ENCODE data around the gene GMPR. TPM values are rescaled to one million over a fixed set of nuclear protein-coding genes. Genes with fewer than 3 reads are reported as not detected.
"Not testable (repeated sequence)": the region's sequence is repeated elsewhere in the genome, so short reads cannot be mapped to it uniquely, and the experiment has no call there.

The GMPR gene
- total RNA-seq, 1 experiment from 2014 or later, result 5.1 TPM

DNA sequence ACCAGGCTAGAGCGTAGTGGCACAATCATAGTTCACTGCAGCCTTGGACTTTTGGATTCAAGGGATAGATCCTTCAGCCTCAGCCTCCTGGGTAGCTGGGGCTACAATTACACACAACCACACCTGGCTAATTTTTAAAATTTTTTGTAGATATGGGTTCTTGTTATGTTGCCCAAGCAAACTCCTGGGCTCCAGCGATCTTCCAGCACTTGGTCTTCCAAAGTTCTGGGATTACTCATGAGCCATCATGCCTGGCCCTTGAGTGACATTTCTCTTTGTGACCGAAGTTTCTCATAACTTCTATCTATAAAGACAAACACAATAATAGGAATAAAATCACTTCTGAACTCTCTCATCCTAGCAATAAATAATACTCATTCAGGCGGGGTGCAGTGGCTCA lies 26.1 kb upstream of the GMPR start:
- no peak for DNase-seq
- no peaks in the 10 kb centered on the region for H3K27me3 ChIP-seq (ENCODE audit: control insufficient read depth, insufficient read depth, low read length)
- H3K4me3 ChIP-seq (ENCODE audit: insufficient read depth, low read depth, low read length), result no peak overlapping the region
- H3K36me3 ChIP-seq (replicated peaks; ENCODE audit: control insufficient read depth, insufficient read depth, low read length), result no peaks in the 10 kb centered on the region

- Histone ChIP-seq H3K36me3 (replicated peaks; ENCODE audit: control insufficient read depth, insufficient read depth, low read length) (no peaks in the 10 kb centered on the region), H3K27me3 (ENCODE audit: control insufficient read depth, insufficient read depth, low read length) (no peaks in the 10 kb centered on the region), H3K4me3 (ENCODE audit: insufficient read depth, low read depth, low read length) (no peak overlapping the region)
- no peak for DNase-seq
These were observed 21.8 kb upstream of the GMPR start for GRCh38 chr6:16216501-16217155.

GRCh38 chr6:16217156-16217721 lies 21.1 kb upstream of the GMPR start:
- H3K36me3 ChIP-seq (replicated peaks; ENCODE audit: control insufficient read depth, insufficient read depth, low read length), result no peaks in the 10 kb centered on the region
- H3K27me3 ChIP-seq (ENCODE audit: control insufficient read depth, insufficient read depth, low read length), result no peaks in the 10 kb centered on the region
- DNase-seq, result no peak
- H3K4me3 ChIP-seq (ENCODE audit: insufficient read depth, low read depth, low read length), result no peak overlapping the region

- Histone ChIP-seq H3K27me3 (ENCODE audit: control insufficient read depth, insufficient read depth, low read length) (no peaks in the 10 kb centered on the region), H3K36me3 (replicated peaks; ENCODE audit: control insufficient read depth, insufficient read depth, low read length) (no peaks in the 10 kb centered on the region), H3K4me3 (ENCODE audit: insufficient read depth, low read depth, low read length) (no peak overlapping the region)
- DNase-seq, result no peak
These were observed 15.6 kb upstream of the GMPR start for GRCh38 chr6:16222826-16223225.

- DNase-seq, result no peak
- Histone ChIP-seq H3K4me3 (ENCODE audit: insufficient read depth, low read depth, low read length) (no peak overlapping the region), H3K27me3 (ENCODE audit: control insufficient read depth, insufficient read depth, low read length) (no peaks in the 10 kb centered on the region), H3K36me3 (replicated peaks; ENCODE audit: control insufficient read depth, insufficient read depth, low read length) (no peaks in the 10 kb centered on the region)
These were observed 15.0 kb upstream of the GMPR start for GRCh38 chr6:16223362-16223761.

DNA sequence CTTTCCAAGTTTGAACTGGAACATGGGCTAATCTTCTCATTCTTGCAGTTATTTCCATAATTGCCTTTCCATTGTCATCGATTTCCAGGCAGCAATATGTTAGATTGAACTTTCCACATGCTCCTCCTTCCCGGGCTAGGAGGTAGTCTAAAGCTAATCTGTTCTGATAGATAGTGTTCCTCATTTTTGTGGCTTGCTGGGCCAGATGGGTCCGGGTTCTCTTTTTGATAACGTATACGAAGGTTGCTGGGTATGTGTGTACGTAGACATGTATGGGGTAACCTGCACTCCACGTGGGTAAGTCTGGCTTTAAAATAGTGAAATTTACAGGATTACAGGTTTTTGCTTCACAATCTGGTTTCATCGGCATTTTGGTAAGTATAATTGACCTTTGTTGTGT lies 14.0 kb upstream of the GMPR start:
- no peak for DNase-seq
- H3K4me3 ChIP-seq (ENCODE audit: insufficient read depth, low read depth, low read length), result no peak overlapping the region
- H3K36me3 ChIP-seq (replicated peaks; ENCODE audit: control insufficient read depth, insufficient read depth, low read length), result no peaks in the 10 kb centered on the region
- 0 out of 2 replicates have a peak, but pooled peaks cover 1% of the 10 kb centered on the region for H3K27me3 ChIP-seq (ENCODE audit: control insufficient read depth, insufficient read depth, low read length)

DNA sequence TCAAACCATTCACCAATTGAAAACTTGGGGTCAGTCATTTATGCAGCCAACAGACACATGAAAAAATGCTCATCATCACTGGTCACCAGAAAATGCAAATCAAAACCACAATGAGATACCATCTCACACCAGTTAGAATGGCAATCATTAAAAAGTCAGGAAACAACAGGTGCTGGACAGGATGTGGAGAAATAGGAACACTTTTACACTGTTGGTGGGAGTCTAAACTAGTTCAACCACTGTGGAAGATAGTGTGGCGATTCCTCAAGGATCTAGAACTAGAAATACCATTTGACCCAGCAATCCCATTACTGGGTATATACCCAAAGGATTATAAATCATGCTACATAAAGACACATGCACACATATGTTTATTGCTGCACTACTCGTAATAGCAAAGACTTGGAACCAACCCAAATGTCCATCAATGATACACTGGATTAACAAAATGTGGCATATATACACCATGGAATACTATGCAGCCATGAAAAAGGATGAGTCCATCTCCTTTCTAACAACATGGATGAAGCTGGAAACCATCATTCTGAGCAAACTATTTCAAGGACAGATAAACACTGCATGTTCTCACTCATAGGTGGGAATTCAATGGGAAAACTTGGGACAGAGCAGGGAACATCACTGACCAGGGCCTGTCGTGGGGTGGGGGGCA lies 13.2 kb upstream of the GMPR start:
- not testable (repeated sequence) for H3K27me3 ChIP-seq (ENCODE audit: control insufficient read depth, insufficient read depth, low read length); H3K36me3 ChIP-seq (replicated peaks; ENCODE audit: control insufficient read depth, insufficient read depth, low read length); H3K4me3 ChIP-seq (ENCODE audit: insufficient read depth, low read depth, low read length); DNase-seq

- DNase-seq, result peak; percentile 51
- H3K27me3 ChIP-seq (ENCODE audit: control insufficient read depth, insufficient read depth, low read length); H3K36me3 ChIP-seq (replicated peaks; ENCODE audit: control insufficient read depth, insufficient read depth, low read length); H3K4me3 ChIP-seq (ENCODE audit: insufficient read depth, low read depth, low read length): not testable (repeated sequence)
These were observed 12.0 kb upstream of the GMPR start for GRCh38 chr6:16226117-16227047.

GRCh38 chr6:16227048-16227562 lies 11.3 kb upstream of the GMPR start:
- peak; percentile 49 for DNase-seq
- Histone ChIP-seq H3K4me3 (ENCODE audit: insufficient read depth, low read depth, low read length) (no peak overlapping the region; the same call in 1 of the 2 replicates), H3K36me3 (replicated peaks; ENCODE audit: control insufficient read depth, insufficient read depth, low read length) (no peaks in the 10 kb centered on the region), H3K27me3 (ENCODE audit: control insufficient read depth, insufficient read depth, low read length) (peaks cover 3% of the 10 kb centered on the region; the same call in 1 of the 2 replicates)

DNA sequence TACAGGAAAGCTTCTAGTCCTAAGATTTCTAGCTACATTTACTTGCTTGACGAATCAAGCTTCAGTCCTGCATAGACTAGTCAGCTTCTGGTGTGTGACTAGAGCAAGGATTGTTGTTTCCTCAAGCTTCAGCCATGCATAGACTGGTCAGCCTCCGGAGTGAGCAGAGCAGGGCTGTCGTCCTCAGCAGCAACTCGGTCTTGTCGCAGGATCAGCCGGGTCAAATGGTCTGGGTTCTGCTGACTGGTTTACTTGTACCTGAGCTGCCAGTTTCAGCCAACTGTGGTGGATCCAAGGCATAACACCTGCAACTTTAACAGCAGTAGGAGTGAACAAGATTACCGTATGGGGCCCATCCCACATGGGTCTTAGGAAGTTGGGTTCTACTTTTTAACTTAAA lies 10.8 kb upstream of the GMPR start:
- H3K4me3 ChIP-seq (ENCODE audit: insufficient read depth, low read depth, low read length), result no peak overlapping the region
- no peaks in the 10 kb centered on the region for H3K36me3 ChIP-seq (replicated peaks; ENCODE audit: control insufficient read depth, insufficient read depth, low read length)
- DNase-seq, result no peak
- peaks cover 3% of the 10 kb centered on the region; the same call in 1 of the 2 replicates for H3K27me3 ChIP-seq (ENCODE audit: control insufficient read depth, insufficient read depth, low read length)

- Histone ChIP-seq H3K4me3 (ENCODE audit: insufficient read depth, low read depth, low read length) (no peak overlapping the region), H3K36me3 (replicated peaks; ENCODE audit: control insufficient read depth, insufficient read depth, low read length) (no peaks in the 10 kb centered on the region), H3K27me3 (ENCODE audit: control insufficient read depth, insufficient read depth, low read length) (peaks cover 3% of the 10 kb centered on the region; the same call in 1 of the 2 replicates)
- DNase-seq, result no peak
These were observed 10.3 kb upstream of the GMPR start for GRCh38 chr6:16228043-16228442.

DNA sequence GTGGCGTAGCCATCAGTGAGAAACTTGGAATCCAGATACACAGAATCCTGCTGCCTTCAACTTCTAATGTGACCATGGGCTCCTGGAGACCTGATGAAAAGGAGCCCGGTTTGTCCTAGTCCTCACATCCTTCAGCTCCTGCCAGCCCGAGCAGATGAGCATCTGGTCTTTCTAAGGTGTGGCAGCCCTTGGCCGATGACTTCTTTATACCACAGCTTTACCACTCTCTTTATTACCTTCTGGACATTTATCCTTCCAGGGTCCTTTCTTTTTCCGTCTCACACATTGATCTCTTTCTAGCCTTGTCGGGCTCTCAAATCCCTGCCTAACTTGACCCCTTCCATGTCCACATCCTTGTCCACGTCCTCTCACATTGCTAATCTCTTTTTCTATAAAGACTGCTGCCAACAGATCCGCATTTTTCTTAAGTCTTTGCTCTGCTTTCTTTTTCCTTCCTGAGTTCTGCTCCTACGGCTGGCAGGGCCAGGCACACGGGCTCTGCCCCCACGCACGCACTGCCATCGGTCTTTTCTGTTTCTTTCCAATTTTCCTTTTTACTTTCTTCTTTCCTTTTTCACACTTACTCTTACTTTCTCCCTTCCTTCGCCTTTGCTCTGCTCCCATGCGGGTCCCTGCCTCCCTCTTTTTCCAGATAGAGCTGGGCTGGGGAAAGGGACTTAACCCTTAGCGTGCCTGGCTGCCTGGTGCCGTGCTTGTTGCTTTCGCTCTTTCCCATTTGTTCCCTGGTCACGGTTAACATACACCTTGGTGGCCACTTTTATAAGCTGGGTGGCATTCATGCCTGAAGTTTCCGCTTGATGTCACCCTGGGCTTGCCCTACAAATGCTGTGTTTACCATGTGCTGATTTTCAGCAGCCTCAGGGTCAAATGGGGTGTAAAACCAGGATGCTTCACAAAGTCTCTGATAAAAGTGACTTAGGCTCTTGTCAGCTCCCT lies 9.4 kb upstream of the GMPR start:
- no peak overlapping the region for H3K4me3 ChIP-seq (ENCODE audit: insufficient read depth, low read depth, low read length)
- peak; percentile 43 for DNase-seq
- H3K27me3 ChIP-seq (ENCODE audit: control insufficient read depth, insufficient read depth, low read length), result peaks cover 3% of the 10 kb centered on the region; the same call in 1 of the 2 replicates
- H3K36me3 ChIP-seq (replicated peaks; ENCODE audit: control insufficient read depth, insufficient read depth, low read length), result no peaks in the 10 kb centered on the region

DNA sequence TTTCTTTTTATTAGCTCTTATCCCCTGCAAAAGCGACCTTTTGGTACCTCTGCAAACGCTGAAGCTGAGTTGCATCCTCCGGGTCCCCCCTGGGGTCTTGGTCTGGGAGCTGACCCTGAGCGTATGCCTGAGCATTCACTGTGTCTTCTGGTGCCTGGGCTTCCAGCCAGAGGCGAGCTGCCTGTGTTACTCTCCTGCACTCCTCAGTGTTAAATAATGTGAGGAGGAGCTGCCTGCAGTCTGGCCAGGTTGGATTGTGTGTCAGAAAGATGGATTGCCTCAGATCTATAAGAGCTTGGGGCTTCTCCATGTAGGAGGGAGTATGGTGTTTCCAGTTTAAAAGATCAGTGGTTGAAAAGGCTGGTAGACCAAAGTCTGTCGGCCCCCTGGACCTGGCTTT lies 8.7 kb upstream of the GMPR start:
- H3K36me3 ChIP-seq (replicated peaks; ENCODE audit: control insufficient read depth, insufficient read depth, low read length), result no peaks in the 10 kb centered on the region

More for the DNA sequence above, 8.7 kb upstream of the GMPR start:
- H3K4me3 ChIP-seq (ENCODE audit: insufficient read depth, low read depth, low read length), result no peak overlapping the region
- peaks cover 3% of the 10 kb centered on the region; the same call in 1 of the 2 replicates for H3K27me3 ChIP-seq (ENCODE audit: control insufficient read depth, insufficient read depth, low read length)
- DNase-seq, result no peak

Measured in H7 (cell line).